ENCODE measurements around the gene TRAPPC6A. TPM values are rescaled to one million over a fixed set of nuclear protein-coding genes. Genes with fewer than 3 reads are reported as not detected.

TRAPPC6A gene
- total RNA-seq, 1 donor from 2014 or later: 33.8 TPM

DNA sequence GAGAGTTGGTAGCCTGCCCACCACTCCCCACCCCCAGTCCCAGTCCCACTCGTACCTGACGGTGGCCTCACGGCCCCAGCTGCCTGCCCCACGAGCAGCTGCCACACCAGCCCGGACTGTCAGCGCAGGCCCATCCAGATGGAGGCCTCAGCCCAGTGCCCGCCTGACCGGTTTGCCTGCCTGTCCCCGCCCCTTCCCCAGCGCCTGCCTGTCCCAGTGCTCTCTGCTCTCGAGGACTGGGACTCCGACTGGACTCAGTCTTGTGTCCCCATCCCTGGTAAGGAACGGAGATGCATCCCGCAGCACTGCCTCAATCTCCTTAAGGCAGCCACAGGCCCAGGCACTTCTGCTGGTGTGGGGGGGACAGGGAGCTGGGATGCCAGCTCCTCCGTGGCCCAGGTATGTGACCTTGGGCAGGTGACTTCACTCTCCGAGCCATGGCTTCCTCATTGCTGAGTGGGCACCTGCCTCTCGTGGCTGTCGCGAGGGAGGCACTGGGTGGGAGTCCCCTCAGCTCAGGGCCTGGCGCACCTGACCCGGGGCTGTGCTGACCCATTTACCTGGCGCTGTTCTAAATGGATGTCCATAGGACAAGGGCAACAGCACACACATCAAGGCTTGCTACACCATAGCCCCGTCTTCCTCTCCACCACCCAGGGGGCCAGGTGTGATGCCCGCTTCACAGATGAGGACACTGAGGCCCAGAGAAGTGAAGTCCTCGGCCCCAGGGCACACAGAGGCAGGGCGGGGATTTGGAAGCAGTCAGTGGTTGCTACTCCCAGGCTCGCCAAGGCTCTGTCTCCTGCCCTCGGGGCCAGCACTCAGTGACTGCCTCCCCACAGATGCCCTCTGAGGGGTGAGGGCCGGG, 16.9 kb downstream of the TRAPPC6A start, which contains the start of gene NKPD1:
TSS of gene NKPD1 (minus strand) at position 113 of the 868 bp plus-strand sequence. CDS start 832 bp downstream, outside the sequence.
- Histone ChIP-seq H3K27me3 (ENCODE audit: control insufficient read depth, insufficient read depth, low read length) (peaks cover 30% of the 10 kb centered on the region), H3K4me3 (ENCODE audit: low read depth, low read length) (no peak within 1 kb of the TSS), H3K36me3 (ENCODE audit: control insufficient read depth, insufficient read depth, low read length) (no peaks in the 10 kb centered on the region)
- no peak for DNase-seq (ENCODE audit: low read depth)
- TF ChIP-seq, protein P1, sequence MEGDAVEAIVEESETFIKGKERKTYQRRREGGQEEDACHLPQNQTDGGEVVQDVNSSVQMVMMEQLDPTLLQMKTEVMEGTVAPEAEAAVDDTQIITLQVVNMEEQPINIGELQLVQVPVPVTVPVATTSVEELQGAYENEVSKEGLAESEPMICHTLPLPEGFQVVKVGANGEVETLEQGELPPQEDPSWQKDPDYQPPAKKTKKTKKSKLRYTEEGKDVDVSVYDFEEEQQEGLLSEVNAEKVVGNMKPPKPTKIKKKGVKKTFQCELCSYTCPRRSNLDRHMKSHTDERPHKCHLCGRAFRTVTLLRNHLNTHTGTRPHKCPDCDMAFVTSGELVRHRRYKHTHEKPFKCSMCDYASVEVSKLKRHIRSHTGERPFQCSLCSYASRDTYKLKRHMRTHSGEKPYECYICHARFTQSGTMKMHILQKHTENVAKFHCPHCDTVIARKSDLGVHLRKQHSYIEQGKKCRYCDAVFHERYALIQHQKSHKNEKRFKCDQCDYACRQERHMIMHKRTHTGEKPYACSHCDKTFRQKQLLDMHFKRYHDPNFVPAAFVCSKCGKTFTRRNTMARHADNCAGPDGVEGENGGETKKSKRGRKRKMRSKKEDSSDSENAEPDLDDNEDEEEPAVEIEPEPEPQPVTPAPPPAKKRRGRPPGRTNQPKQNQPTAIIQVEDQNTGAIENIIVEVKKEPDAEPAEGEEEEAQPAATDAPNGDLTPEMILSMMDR (IDR thresholded peaks at IDR 0.05; ENCODE audit: insufficient read depth, low read length, poor library complexity, severe bottlenecking): no peak

DNA sequence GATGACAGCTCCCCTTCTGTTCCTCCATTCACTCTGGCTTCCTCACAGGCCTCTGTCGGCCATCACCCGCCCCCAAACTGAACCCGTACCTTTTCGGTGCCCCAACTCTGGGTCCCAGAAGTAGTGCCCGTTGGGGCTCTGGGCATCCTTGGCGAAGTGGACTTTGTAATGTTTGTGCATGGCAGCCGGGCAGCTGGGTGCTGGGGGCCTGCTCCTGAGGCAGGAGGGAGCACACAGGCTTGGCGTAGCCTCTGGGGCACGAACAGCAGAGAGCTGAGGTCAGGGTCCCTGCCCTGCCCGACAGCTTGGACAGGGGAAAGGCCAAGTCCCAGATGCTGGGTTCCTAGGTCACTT, 18.1 kb downstream of the TRAPPC6A start:
- Histone ChIP-seq H3K27me3 (ENCODE audit: control insufficient read depth, insufficient read depth, low read length) (peaks cover 31% of the 10 kb centered on the region), H3K4me3 (ENCODE audit: low read depth, low read length) (no peak overlapping the region), H3K36me3 (ENCODE audit: control insufficient read depth, insufficient read depth, low read length) (no peaks in the 10 kb centered on the region)
- TF ChIP-seq, protein P1 (IDR thresholded peaks at IDR 0.05; ENCODE audit: insufficient read depth, low read length, poor library complexity, severe bottlenecking): no peak
- no peak for DNase-seq (ENCODE audit: low read depth)

DNA sequence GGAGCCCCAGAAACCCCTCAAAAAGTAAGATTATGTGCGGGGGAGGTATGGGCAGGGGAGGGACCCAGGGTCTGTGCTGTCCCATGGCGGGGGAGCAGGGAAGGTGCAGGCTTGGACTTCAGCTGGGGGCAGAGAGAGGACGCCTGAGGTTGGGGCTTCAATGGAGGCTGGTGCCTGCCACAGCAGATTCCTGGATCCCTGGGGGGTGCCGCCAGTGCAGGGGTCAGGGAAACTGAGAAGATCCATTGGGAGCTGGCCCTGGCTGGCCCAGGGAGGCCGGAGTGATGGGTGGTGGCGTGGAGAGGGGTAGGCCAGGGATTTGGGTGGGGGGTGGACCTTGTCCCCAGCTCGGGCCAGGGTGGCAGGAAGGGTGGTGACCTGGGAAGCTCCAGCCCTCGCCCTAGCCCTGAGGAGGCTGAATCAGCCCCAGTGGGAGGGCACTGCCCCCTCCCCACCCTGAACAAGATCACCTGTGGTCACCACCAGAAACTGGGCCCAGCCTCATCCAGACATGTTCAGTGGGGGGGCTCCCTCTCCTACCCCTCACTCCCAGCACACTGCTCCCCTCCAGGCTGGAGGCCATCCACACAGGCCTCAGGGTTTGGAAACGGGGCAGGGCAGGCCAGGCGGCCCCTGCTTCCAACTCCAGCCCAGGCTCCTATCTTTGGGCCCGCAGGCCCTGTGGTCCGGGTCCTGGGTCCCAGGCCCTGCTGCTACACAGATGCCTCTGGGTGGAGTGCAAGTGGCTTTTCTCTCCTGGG, 18.6 kb downstream of the TRAPPC6A start:
- no peak overlapping the region for H3K4me3 ChIP-seq (ENCODE audit: low read depth, low read length)
- no peaks in the 10 kb centered on the region for H3K36me3 ChIP-seq (ENCODE audit: control insufficient read depth, insufficient read depth, low read length)
- no peak for DNase-seq (ENCODE audit: low read depth)
- H3K27me3 ChIP-seq (ENCODE audit: control insufficient read depth, insufficient read depth, low read length): peaks cover 31% of the 10 kb centered on the region
- TF ChIP-seq, protein P1 (IDR thresholded peaks at IDR 0.05; ENCODE audit: insufficient read depth, low read length, poor library complexity, severe bottlenecking): no peak

DNA sequence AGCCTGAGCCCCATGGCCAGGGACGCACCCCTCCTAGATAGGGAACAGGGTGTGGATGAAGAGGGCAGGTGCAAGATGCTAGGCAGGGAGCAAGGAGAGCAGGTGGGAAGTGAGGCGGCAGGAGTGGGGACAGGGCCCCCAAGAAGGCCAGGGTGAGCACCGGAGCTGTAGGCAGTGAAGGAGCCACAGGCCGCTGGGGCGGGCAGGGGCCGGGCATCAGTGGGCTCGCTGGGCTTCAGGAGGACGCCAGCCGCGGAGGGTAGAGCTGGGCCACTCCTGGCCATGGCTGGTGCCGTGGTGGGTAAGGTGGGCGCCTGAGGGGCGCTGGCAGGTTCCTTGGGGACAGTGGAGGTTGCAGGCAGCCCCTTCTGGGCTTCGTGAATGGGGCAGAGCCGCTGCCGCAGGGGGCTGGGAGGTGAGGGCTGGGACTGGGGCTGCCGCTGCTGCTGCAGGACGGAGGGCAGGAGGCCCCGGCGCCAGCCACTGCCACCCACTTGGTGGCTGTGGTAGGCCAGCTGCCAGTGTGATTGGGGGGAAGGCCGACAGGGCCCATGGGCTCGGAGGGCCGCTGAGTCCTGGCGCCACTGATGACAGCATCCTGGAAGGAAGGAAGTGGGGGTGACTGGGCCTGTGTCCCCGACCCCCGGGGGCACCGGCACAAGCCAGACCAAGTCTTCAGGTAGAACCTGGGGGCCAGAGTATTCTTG, 19.4 kb downstream of the TRAPPC6A start:
- Histone ChIP-seq H3K27me3 (ENCODE audit: control insufficient read depth, insufficient read depth, low read length) (peaks cover 35% of the 10 kb centered on the region), H3K36me3 (ENCODE audit: control insufficient read depth, insufficient read depth, low read length) (no peaks in the 10 kb centered on the region), H3K4me3 (ENCODE audit: low read depth, low read length) (no peak overlapping the region)
- TF ChIP-seq, protein P1 (IDR thresholded peaks at IDR 0.05; ENCODE audit: insufficient read depth, low read length, poor library complexity, severe bottlenecking): no peak
- no peak for DNase-seq (ENCODE audit: low read depth)

DNA sequence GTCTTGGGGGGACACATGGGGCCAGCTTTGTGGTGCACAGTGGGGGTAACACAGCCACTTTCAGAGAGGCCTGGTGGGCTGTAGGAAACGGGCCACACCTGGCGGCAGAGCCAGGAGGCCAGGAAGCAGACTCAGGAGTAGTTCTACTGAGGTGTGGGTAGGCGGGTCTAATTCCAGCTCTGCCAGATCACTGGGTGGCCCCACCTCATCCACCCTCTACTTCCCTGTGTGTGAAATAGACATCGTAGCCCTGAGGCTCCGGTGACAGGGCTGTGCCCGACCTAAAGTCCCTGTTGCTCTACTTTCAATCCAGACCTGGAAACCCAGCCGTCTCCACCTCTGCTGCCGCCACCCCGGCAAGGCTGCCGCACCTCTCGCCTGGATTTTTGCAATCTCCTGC, 21.3 kb downstream of the TRAPPC6A start:
- no peak for DNase-seq (ENCODE audit: low read depth)
- no peak overlapping the region for H3K4me3 ChIP-seq (ENCODE audit: low read depth, low read length)

More for the DNA sequence above, 21.3 kb downstream of the TRAPPC6A start:
- TF ChIP-seq, protein P1 (IDR thresholded peaks at IDR 0.05; ENCODE audit: insufficient read depth, low read length, poor library complexity, severe bottlenecking): no peak
- no peaks in the 10 kb centered on the region for H3K36me3 ChIP-seq (ENCODE audit: control insufficient read depth, insufficient read depth, low read length)
- H3K27me3 ChIP-seq (ENCODE audit: control insufficient read depth, insufficient read depth, low read length): peaks cover 53% of the 10 kb centered on the region

Measured in kidney epithelial cell (primary cell).